Upper lobe of right lung (tissue), 1 donor: ENCODE measurements around the gene HMGCS1. TPM values are rescaled to one million over a fixed set of nuclear protein-coding genes. Genes with fewer than 3 reads are reported as not detected.
"Not testable (repeated sequence)": the region's sequence is repeated elsewhere in the genome, so short reads cannot be mapped to it uniquely, and the experiment has no call there.

Experiments used
- ATAC-seq: fragments of 200-7000 bp; cut with Tn5 transposase; one replicate; pipeline ENCODE4 v1.9.1; 2020; ENCODE audit warnings: mild to moderate bottlenecking, moderate library complexity
- DNase-seq: peaks from one replicate; pipeline ENCODE4 v3.0.0-alpha.2; 2020
- H3K27ac ChIP-seq: fragments of 200-600 bp; one replicate; pipeline ENCODE4 v1.8.0; 2022
- H3K27me3 ChIP-seq: fragments of 200-600 bp; one replicate; pipeline ENCODE4 v1.8.0; 2022; ENCODE audit warnings: mild to moderate bottlenecking
- H3K36me3 ChIP-seq: fragments of 200-600 bp; one replicate; pipeline ENCODE4 v1.8.0; 2022
- H3K4me1 ChIP-seq: fragments of 200-600 bp; one replicate; pipeline ENCODE4 v1.8.0; 2022
- H3K4me3 ChIP-seq: fragments of 200-600 bp; one replicate; pipeline ENCODE4 v1.8.0; 2022; ENCODE audit warnings: mild to moderate bottlenecking
- H3K9me3 ChIP-seq: fragments of 200-600 bp; one replicate; pipeline ENCODE4 v1.8.0; 2022
- CTCF ChIP-seq: fragments of 200-600 bp; IDR thresholded peaks from one replicate; pipeline ENCODE4 v1.8.0; 2022; ENCODE audit warnings: antibody characterized with exemption
- intact Hi-C: fragments of 100-400 bp; cut with DNase I; formaldehyde crosslinking; loops from one replicate; pipeline ENCODE4 v1.11.0; 2022
- total RNA-seq: library from RNA; stranded (reverse); fragmentation: NEBNext Ultra II Directional; extraction: Animal tissue kit (Norgen Biotek cat#: 25700); gene quantifications from one replicate; pipeline ENCODE4 v1.2.1, GENCODE V29; 2021
- donor health status: DM: no; HTN: yes; CAD: no; lungs with severe emphysema.

Gene HMGCS1
- total RNA-seq, 1 donor from 2014 or later: 167 TPM

- Histone ChIP-seq H3K27me3 (no peaks in the 10 kb centered on the region), H3K36me3 (no peaks in the 10 kb centered on the region), H3K4me3 (peak overlapping the region; percentile 90), H3K4me1 (peaks cover 8% of the 10 kb centered on the region), H3K9me3 (no peaks in the 10 kb centered on the region), H3K27ac (peak overlapping the region; percentile 88)
- ATAC-seq (peak; percentile 1), DNase-seq (no peak)
- intact Hi-C loops: no loop called here
- no peak for TF ChIP-seq CTCF
Observed at GRCh38 chr5:43312699-43313034, 545 bp downstream of the HMGCS1 start.

GRCh38 chr5:43312076-43312661 is 1.0 kb downstream of the HMGCS1 start:
- TF ChIP-seq CTCF: no peak
- H3K27ac ChIP-seq: peak overlapping the region; percentile 88

GRCh38 chr5:43309637-43310036 is 3.6 kb downstream of the HMGCS1 start:
- H3K27me3 ChIP-seq: no peaks in the 10 kb centered on the region
- intact Hi-C loops: loop anchor here (2.0 kb wide), 1 partner anchor 63 kb away; no protein-coding TSS in a partner anchor
- DNase-seq (no peak), ATAC-seq (no peak)
- H3K4me3 ChIP-seq: peak overlapping the region; percentile 90
- peaks cover 8% of the 10 kb centered on the region for H3K4me1 ChIP-seq
- no peak for TF ChIP-seq CTCF
- no peaks in the 10 kb centered on the region for H3K36me3 ChIP-seq
- H3K27ac ChIP-seq: no peak overlapping the region
- no peaks in the 10 kb centered on the region for H3K9me3 ChIP-seq

More at GRCh38 chr5:43312076-43312661, 1.0 kb downstream of the HMGCS1 start:
- DNase-seq: no peak
- H3K4me3 ChIP-seq: peak overlapping the region; percentile 90
- intact Hi-C loops: no loop called here
- no peaks in the 10 kb centered on the region for H3K9me3 ChIP-seq
- H3K27me3 ChIP-seq: no peaks in the 10 kb centered on the region
- no peak for ATAC-seq
- no peaks in the 10 kb centered on the region for H3K36me3 ChIP-seq
- peaks cover 8% of the 10 kb centered on the region for H3K4me1 ChIP-seq

GRCh38 chr5:43309122-43309521 is 4.1 kb downstream of the HMGCS1 start:
- intact Hi-C loops: loop anchor here (2.0 kb wide), 1 partner anchor 64 kb away; no protein-coding TSS in a partner anchor
- Histone ChIP-seq H3K36me3 (no peaks in the 10 kb centered on the region), H3K4me3 (no peak overlapping the region), H3K27me3 (no peaks in the 10 kb centered on the region), H3K9me3 (no peaks in the 10 kb centered on the region), H3K27ac (no peak overlapping the region), H3K4me1 (peaks cover 6% of the 10 kb centered on the region)
- no peak for TF ChIP-seq CTCF
- ATAC-seq: no peak
- DNase-seq: no peak

- intact Hi-C loops, ATAC-seq, H3K4me1 ChIP-seq, H3K27me3 ChIP-seq, DNase-seq, H3K27ac ChIP-seq, H3K4me3 ChIP-seq, H3K36me3 ChIP-seq, H3K9me3 ChIP-seq: not testable (repeated sequence)
Observed at GRCh38 chr5:43306954-43307353, 6.3 kb downstream of the HMGCS1 start.

GRCh38 chr5:43305948-43306565 is 7.2 kb downstream of the HMGCS1 start:
- Histone ChIP-seq H3K27me3 (no peaks in the 10 kb centered on the region), H3K9me3 (no peaks in the 10 kb centered on the region), H3K4me1 (no peaks in the 10 kb centered on the region), H3K27ac (no peak overlapping the region), H3K36me3 (no peaks in the 10 kb centered on the region), H3K4me3 (no peak overlapping the region)
- peak; percentile 66 for ATAC-seq
- intact Hi-C loops: no loop called here
- peak; percentile 65 for TF ChIP-seq CTCF
- DNase-seq: no peak
